Thoracic aorta (tissue), 2 donors: ENCODE data around the gene UGP2. TPM values are rescaled to one million over a fixed set of nuclear protein-coding genes. Genes with fewer than 3 reads are reported as not detected.

ENCODE experiments used
- ATAC-seq: fragments of 150-250 bp; one replicate; pipeline ENCODE4 v1.8.0; 2017; ENCODE audit warnings: low read depth; ENCODE audit not compliant: insufficient number of reproducible peaks, low FRiP score
- DNase-seq: peaks from one replicate; pipeline ENCODE4 v3.0.0-alpha.2; 2020; ENCODE audit warnings: low spot score
- H3K27ac ChIP-seq, 2 donors: fragments of 200-600 bp; sonication (generic); 1 replicate in 1 of 2; 2 replicates in 1 of 2; pipeline ENCODE4 v1.5.1; 2016; ENCODE audit warnings: mild to moderate bottlenecking in 2 of 2, moderate library complexity in 2 of 2
- H3K27me3 ChIP-seq: fragments of 200-600 bp; sonication (generic); replicated peaks from 2 replicates; pipeline ENCODE4 v1.6.0; 2016; ENCODE audit warnings: mild to moderate bottlenecking; ENCODE audit not compliant: insufficient read depth
- H3K36me3 ChIP-seq: fragments of 200-600 bp; sonication (generic); one replicate; pipeline ENCODE4 v1.5.1; 2016
- H3K4me1 ChIP-seq, 2 donors: fragments of 200-600 bp; sonication (generic); 1 replicate in 1 of 2; 2 replicates in 1 of 2; pipeline versions ENCODE4 v1.5.1 to v1.6.0; 2016; ENCODE audit warnings: low read depth in 2 of 2, mild to moderate bottlenecking in 1 of 2; ENCODE audit not compliant: control insufficient read depth in 1 of 2
- H3K4me3 ChIP-seq: fragments of 200-600 bp; sonication (generic); 2 replicates; pipeline ENCODE4 v1.5.1; 2016; ENCODE audit warnings: mild to moderate bottlenecking
- H3K9me3 ChIP-seq: fragments of 200-600 bp; sonication (generic); 2 replicates; pipeline ENCODE4 v1.5.1; 2016
- CTCF ChIP-seq: fragments of 200-600 bp; sonication (generic); IDR thresholded peaks from one replicate; pipeline ENCODE4 v1.5.1; 2019; ENCODE audit warnings: antibody characterized with exemption
- total RNA-seq, 2 donors: library from RNA; depleted of rRNA; stranded (reverse); fragments of >200 nt; gene quantifications; one replicate each; pipeline versions ENCODE4 v1.1.0 to v1.2.3, GENCODE V29; 2016

Gene UGP2
- total RNA-seq, 2 donors from 2014 or later = 103 to 176 TPM

- no peak overlapping the region for H3K27ac ChIP-seq
- peaks cover 22% of the 10 kb centered on the region for H3K36me3 ChIP-seq
- DNase-seq = no peak
- TF ChIP-seq CTCF = no peak
- H3K4me1 ChIP-seq = no peaks in the 10 kb centered on the region
- no peaks in the 10 kb centered on the region for H3K9me3 ChIP-seq
- H3K27me3 ChIP-seq = no peaks in the 10 kb centered on the region
- H3K4me3 ChIP-seq = no peak overlapping the region
- no peak for ATAC-seq
Measured at GRCh38 chr2:63894167-63894566, 52.5 kb downstream of the UGP2 start.

- Histone ChIP-seq H3K4me3 (no peak overlapping the region), H3K27me3 (no peaks in the 10 kb centered on the region), H3K4me1 (peaks cover 0 to 5% of the 10 kb centered on the region in 2 donors), H3K27ac (no peak overlapping the region), H3K36me3 (peaks cover 26% of the 10 kb centered on the region), H3K9me3 (peaks cover 14% of the 10 kb centered on the region)
- no peak for TF ChIP-seq CTCF
- ATAC-seq (no peak), DNase-seq (no peak)
Measured at GRCh38 chr2:63898839-63899238, 57.1 kb downstream of the UGP2 start.

DNA sequence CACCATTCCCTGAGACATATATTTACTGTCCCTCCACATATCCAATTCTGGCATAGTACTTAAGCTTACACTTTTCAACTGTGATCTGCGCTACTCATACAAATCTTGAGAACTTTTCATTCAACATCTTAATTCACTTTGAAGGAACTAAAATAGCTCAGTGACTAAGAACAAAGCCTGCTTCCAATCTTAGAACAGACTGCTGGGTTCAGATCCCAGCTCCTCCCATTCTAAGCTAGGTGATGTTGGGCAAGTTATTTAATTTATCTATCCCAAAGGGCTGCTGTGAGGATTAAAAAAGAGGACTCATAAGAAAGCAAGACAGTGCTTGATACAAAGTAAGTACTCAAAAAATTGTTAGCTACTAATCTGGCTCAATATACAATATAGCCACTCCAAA is 57.9 kb downstream of the UGP2 start:
- Histone ChIP-seq H3K27ac (no peak overlapping the region), H3K27me3 (no peaks in the 10 kb centered on the region), H3K9me3 (peaks cover 14% of the 10 kb centered on the region), H3K36me3 (peaks cover 26% of the 10 kb centered on the region), H3K4me1 (peaks cover 0 to 5% of the 10 kb centered on the region in 2 donors), H3K4me3 (no peak overlapping the region)
- ATAC-seq (no peak), DNase-seq (no peak)
- TF ChIP-seq CTCF = no peak

DNA sequence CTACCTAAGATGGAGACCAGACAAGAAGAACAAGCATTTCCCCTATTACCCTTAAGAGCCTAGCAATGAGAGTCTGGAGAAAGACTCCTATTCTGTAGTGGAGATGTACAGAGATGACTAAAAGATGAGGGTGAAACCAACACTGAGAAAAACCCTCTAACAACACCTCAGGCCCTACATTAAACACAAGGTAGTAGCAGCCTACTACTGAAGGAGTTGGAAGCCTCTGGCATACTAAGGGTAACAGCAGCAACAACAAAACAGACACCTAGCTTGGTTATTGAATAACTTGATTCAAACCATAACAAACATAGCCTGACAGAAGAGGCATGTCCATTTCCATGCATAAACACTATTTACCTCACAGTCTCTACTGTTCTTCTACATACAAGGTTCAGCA is 60.5 kb downstream of the UGP2 start:
- ATAC-seq (no peak), DNase-seq (no peak)
- Histone ChIP-seq H3K4me3 (no peak overlapping the region), H3K9me3 (peaks cover 20% of the 10 kb centered on the region), H3K27ac (no peak overlapping the region), H3K36me3 (peaks cover 26% of the 10 kb centered on the region), H3K27me3 (no peaks in the 10 kb centered on the region), H3K4me1 (peaks cover 0 to 5% of the 10 kb centered on the region in 2 donors)
- no peak for TF ChIP-seq CTCF

DNA sequence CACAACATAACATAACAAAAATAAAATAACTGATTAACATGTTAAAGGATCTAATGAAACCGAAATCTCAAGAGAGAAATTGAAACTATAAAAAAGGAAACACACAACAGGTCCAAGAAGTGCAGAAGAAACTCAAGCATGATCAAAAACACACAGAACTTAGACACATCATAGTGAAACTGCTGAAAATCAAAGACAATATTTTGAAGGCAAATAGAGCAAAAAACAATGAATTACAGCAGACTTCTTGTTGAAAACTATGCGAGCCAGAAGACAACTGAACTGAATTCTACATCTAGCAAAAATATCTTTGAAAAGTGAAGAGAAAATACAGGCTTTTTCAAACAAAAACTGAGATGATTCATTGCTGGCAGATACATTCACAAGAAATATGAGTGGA is 61.3 kb downstream of the UGP2 start:
- peaks cover 0 to 5% of the 10 kb centered on the region in 2 donors for H3K4me1 ChIP-seq
- H3K4me3 ChIP-seq = no peak overlapping the region
- ATAC-seq (no peak), DNase-seq (no peak)
- TF ChIP-seq CTCF = no peak
- H3K27ac ChIP-seq = no peak overlapping the region
- H3K27me3 ChIP-seq = no peaks in the 10 kb centered on the region
- H3K36me3 ChIP-seq = peaks cover 26% of the 10 kb centered on the region
- peaks cover 20% of the 10 kb centered on the region for H3K9me3 ChIP-seq
